ENCODE measurements around the gene TMEM141.

GRCh38 chr9:136746621-136747020 lies 44.5 kb upstream of the TMEM141 start:
- TF ChIP-seq CTCF (conservative IDR thresholded peaks at IDR 0.05; ENCODE audit: low read length): no peak
- TF ChIP-seq EZH2phosphoT487 (IDR thresholded peaks at IDR 0.05; ENCODE audit: borderline replicate concordance): no peak
